Measurements from ENCODE around the gene ST8SIA6.
A peak's percentile ranks its signal among the peaks of the same experiment; 100 is the strongest.
"Not testable (repeated sequence)": the region's sequence is repeated elsewhere in the genome, so short reads cannot be mapped to it uniquely, and the experiment has no call there.

ST8SIA6 gene

GRCh38 chr10:17403161-17403560, 51.2 kb downstream of the ST8SIA6 start:
- no peak overlapping the region for H3K4me3 Mint-ChIP-seq
- H3K27ac Mint-ChIP-seq, result no peak overlapping the region
- no peaks in the 10 kb centered on the region for H3K9me3 Mint-ChIP-seq (ENCODE audit: low read depth)
- no peaks in the 10 kb centered on the region for H3K4me1 Mint-ChIP-seq (ENCODE audit: low read depth)
- no peaks in the 10 kb centered on the region for H3K36me3 Mint-ChIP-seq
- peaks cover 3% of the 10 kb centered on the region for H3K27me3 Mint-ChIP-seq

- H3K36me3 Mint-ChIP-seq; H3K4me1 Mint-ChIP-seq (ENCODE audit: low read depth); H3K9me3 Mint-ChIP-seq (ENCODE audit: low read depth); H3K27ac Mint-ChIP-seq; H3K27me3 Mint-ChIP-seq; H3K4me3 Mint-ChIP-seq: not testable (repeated sequence)
Measured at GRCh38 chr10:17402040-17402439, 52.4 kb downstream of the ST8SIA6 start.

- Mint-ChIP-seq H3K4me1 (ENCODE audit: low read depth) (peaks cover 8% of the 10 kb centered on the region), H3K4me3 (no peak overlapping the region), H3K9me3 (ENCODE audit: low read depth) (no peaks in the 10 kb centered on the region), H3K27me3 (peaks cover 14% of the 10 kb centered on the region), H3K36me3 (no peaks in the 10 kb centered on the region), H3K27ac (no peak overlapping the region)
Measured at GRCh38 chr10:17396004-17396403, 58.4 kb downstream of the ST8SIA6 start.

- Mint-ChIP-seq H3K36me3 (no peaks in the 10 kb centered on the region), H3K4me3 (no peak overlapping the region), H3K9me3 (ENCODE audit: low read depth) (no peaks in the 10 kb centered on the region), H3K27me3 (peaks cover 14% of the 10 kb centered on the region), H3K27ac (peak overlapping the region; percentile 2), H3K4me1 (ENCODE audit: low read depth) (peaks cover 8% of the 10 kb centered on the region)
Measured at GRCh38 chr10:17394854-17395253, 59.5 kb downstream of the ST8SIA6 start.

GRCh38 chr10:17387861-17388503, 66.4 kb downstream of the ST8SIA6 start:
- Mint-ChIP-seq H3K9me3 (ENCODE audit: low read depth) (no peaks in the 10 kb centered on the region), H3K36me3 (no peaks in the 10 kb centered on the region), H3K27me3 (peaks cover 4% of the 10 kb centered on the region), H3K27ac (no peak overlapping the region), H3K4me1 (ENCODE audit: low read depth) (no peaks in the 10 kb centered on the region), H3K4me3 (no peak overlapping the region)

GRCh38 chr10:17386616-17387075, 67.7 kb downstream of the ST8SIA6 start:
- no peaks in the 10 kb centered on the region for H3K36me3 Mint-ChIP-seq
- H3K27me3 Mint-ChIP-seq, result no peaks in the 10 kb centered on the region
- H3K4me1 Mint-ChIP-seq (ENCODE audit: low read depth), result no peaks in the 10 kb centered on the region
- H3K4me3 Mint-ChIP-seq, result no peak overlapping the region
- no peak overlapping the region for H3K27ac Mint-ChIP-seq
- H3K9me3 Mint-ChIP-seq (ENCODE audit: low read depth), result no peaks in the 10 kb centered on the region

- H3K27me3 Mint-ChIP-seq, result no peaks in the 10 kb centered on the region
- H3K9me3 Mint-ChIP-seq (ENCODE audit: low read depth), result no peaks in the 10 kb centered on the region
- no peak overlapping the region for H3K27ac Mint-ChIP-seq
- no peaks in the 10 kb centered on the region for H3K4me1 Mint-ChIP-seq (ENCODE audit: low read depth)
- no peak overlapping the region for H3K4me3 Mint-ChIP-seq
- H3K36me3 Mint-ChIP-seq, result no peaks in the 10 kb centered on the region
Measured at GRCh38 chr10:17386021-17386420, 68.4 kb downstream of the ST8SIA6 start.

GRCh38 chr10:17385066-17385465, 69.3 kb downstream of the ST8SIA6 start:
- Mint-ChIP-seq H3K36me3 (no peaks in the 10 kb centered on the region), H3K9me3 (ENCODE audit: low read depth) (no peaks in the 10 kb centered on the region), H3K4me3 (no peak overlapping the region), H3K4me1 (ENCODE audit: low read depth) (no peaks in the 10 kb centered on the region), H3K27ac (no peak overlapping the region), H3K27me3 (no peaks in the 10 kb centered on the region)

GRCh38 chr10:17383801-17384555, 70.4 kb downstream of the ST8SIA6 start:
- H3K9me3 Mint-ChIP-seq (ENCODE audit: low read depth), result no peaks in the 10 kb centered on the region
- no peaks in the 10 kb centered on the region for H3K4me1 Mint-ChIP-seq (ENCODE audit: low read depth)
- no peak overlapping the region for H3K27ac Mint-ChIP-seq
- no peaks in the 10 kb centered on the region for H3K36me3 Mint-ChIP-seq
- H3K27me3 Mint-ChIP-seq, result no peaks in the 10 kb centered on the region
- H3K4me3 Mint-ChIP-seq, result no peak overlapping the region

GRCh38 chr10:17381502-17382142, 72.8 kb downstream of the ST8SIA6 start:
- Mint-ChIP-seq H3K4me1 (ENCODE audit: low read depth) (no peaks in the 10 kb centered on the region), H3K4me3 (no peak overlapping the region), H3K9me3 (ENCODE audit: low read depth) (no peaks in the 10 kb centered on the region), H3K27ac (no peak overlapping the region), H3K36me3 (no peaks in the 10 kb centered on the region), H3K27me3 (no peaks in the 10 kb centered on the region)

- Mint-ChIP-seq H3K27me3 (no peaks in the 10 kb centered on the region), H3K27ac (no peak overlapping the region), H3K9me3 (ENCODE audit: low read depth) (no peaks in the 10 kb centered on the region), H3K36me3 (no peaks in the 10 kb centered on the region), H3K4me3 (no peak overlapping the region), H3K4me1 (ENCODE audit: low read depth) (no peaks in the 10 kb centered on the region)
Measured at GRCh38 chr10:17380888-17381287, 73.5 kb downstream of the ST8SIA6 start.

- Mint-ChIP-seq H3K4me1 (ENCODE audit: low read depth) (no peaks in the 10 kb centered on the region), H3K27ac (no peak overlapping the region), H3K27me3 (no peaks in the 10 kb centered on the region), H3K9me3 (ENCODE audit: low read depth) (no peaks in the 10 kb centered on the region), H3K4me3 (no peak overlapping the region), H3K36me3 (no peaks in the 10 kb centered on the region)
Measured at GRCh38 chr10:17380016-17380415, 74.4 kb downstream of the ST8SIA6 start.

- no peaks in the 10 kb centered on the region for H3K36me3 Mint-ChIP-seq
- H3K9me3 Mint-ChIP-seq (ENCODE audit: low read depth), result no peaks in the 10 kb centered on the region
- no peak overlapping the region for H3K27ac Mint-ChIP-seq
- no peaks in the 10 kb centered on the region for H3K4me1 Mint-ChIP-seq (ENCODE audit: low read depth)
- H3K4me3 Mint-ChIP-seq, result no peak overlapping the region
- no peaks in the 10 kb centered on the region for H3K27me3 Mint-ChIP-seq
Measured at GRCh38 chr10:17379151-17379690, 75.2 kb downstream of the ST8SIA6 start.

GRCh38 chr10:17375936-17376584, 78.3 kb downstream of the ST8SIA6 start:
- no peak overlapping the region for H3K27ac Mint-ChIP-seq
- no peak overlapping the region for H3K4me3 Mint-ChIP-seq
- H3K9me3 Mint-ChIP-seq (ENCODE audit: low read depth), result no peaks in the 10 kb centered on the region
- H3K27me3 Mint-ChIP-seq, result peaks cover 2% of the 10 kb centered on the region
- peaks cover 2% of the 10 kb centered on the region for H3K36me3 Mint-ChIP-seq
- H3K4me1 Mint-ChIP-seq (ENCODE audit: low read depth), result no peaks in the 10 kb centered on the region

Measured in activated naive CD8-positive, alpha-beta T cell (primary cell).